CD4-positive, alpha-beta T cell treated with Interleukin-4 for 4 hours (primary cell): ENCODE data around the gene TRAPPC10.
A peak's percentile ranks its signal among the peaks of the same experiment; 100 is the strongest.

Experiments used
- DNase-seq: peaks from one replicate; pipeline ENCODE4 v3.0.0-alpha.2; 2020

TRAPPC10 gene

GRCh38 chr21:44011579-44012473, at the start of gene TRAPPC10:
Gene TRAPPC10 (plus strand): TSS chr21:44012309. CDS start chr21:44012494, 185 bp downstream.
- DNase-seq, result peak; percentile 67

GRCh38 chr21:43965911-43966585, 46.1 kb upstream of the TRAPPC10 start:
- no peak for DNase-seq

GRCh38 chr21:43966946-43967512, 45.1 kb upstream of the TRAPPC10 start:
- no peak for DNase-seq

DNA sequence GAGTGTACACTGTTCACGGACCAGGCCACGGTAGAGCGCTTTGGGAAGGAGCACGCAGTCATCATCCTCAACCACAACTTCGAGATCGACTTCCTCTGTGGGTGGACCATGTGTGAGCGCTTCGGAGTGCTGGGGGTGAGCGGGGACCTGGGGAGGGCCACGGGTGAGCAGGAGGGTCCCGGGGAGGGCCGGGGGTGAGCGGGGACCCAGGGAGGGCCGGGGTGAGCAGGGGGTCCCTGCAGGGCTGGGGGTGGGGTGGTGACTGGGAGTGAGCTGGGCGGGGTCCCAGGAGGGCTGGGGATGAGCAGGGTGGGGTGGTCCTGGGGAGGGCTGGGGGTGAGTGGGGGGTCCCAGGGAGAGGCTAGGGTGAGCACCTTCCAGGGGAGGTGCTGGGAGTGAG, 44.1 kb upstream of the TRAPPC10 start:
- DNase-seq, result no peak

DNA sequence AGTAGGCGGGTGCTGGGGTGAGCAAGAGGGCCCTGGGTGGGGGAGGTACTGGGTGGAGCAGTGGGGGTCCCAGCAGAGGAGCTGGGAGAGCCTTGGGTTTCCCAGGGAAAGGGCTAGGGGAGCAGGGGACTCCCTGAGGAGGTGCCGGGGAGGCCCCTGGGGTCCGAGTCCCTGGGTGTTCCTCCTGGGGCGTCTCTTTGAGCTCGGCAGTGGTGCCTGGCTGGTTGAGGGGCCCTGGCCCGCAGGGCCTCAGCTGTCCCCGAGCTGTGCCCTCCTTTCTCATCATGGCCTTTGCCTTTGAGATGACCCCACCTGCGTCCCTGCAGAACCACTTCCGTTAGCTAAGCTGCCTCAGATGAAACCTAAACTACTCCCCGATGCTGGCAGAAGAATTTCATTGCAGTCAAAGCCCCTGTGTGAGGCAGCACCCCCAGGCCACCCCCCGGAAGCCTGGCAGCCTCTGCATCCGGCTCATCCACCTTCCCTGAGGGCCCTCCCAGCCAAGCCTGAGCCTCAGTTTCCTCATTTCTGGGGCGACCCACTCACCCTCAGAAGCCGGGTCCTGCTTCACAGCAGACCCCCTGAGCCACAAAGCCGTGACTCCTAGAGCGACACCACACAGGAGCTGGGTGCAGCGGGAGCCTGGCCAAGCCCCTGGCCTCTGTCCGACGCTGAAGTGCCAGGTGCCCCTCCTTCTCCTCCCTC, 43.5 kb upstream of the TRAPPC10 start:
- no peak for DNase-seq

DNA sequence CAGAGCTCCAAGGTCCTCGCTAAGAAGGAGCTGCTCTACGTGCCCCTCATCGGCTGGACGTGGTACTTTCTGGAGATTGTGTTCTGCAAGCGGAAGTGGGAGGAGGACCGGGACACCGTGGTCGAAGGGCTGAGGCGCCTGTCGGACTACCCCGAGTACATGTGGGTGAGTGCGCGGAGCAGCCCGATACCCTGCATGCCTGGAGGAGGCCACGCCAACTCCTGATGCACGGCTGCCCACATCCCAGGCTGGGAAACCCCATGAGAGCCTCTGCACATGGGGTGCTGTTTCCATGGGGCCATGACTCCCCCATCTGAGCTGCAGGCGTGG, 43.0 kb upstream of the TRAPPC10 start:
- DNase-seq, result no peak

GRCh38 chr21:43970551-43970950, 41.6 kb upstream of the TRAPPC10 start:
- DNase-seq, result no peak

GRCh38 chr21:43971201-43971991, 40.7 kb upstream of the TRAPPC10 start:
- DNase-seq, result no peak

- DNase-seq, result no peak
Observed at GRCh38 chr21:43971992-43972255, 40.2 kb upstream of the TRAPPC10 start.

DNA sequence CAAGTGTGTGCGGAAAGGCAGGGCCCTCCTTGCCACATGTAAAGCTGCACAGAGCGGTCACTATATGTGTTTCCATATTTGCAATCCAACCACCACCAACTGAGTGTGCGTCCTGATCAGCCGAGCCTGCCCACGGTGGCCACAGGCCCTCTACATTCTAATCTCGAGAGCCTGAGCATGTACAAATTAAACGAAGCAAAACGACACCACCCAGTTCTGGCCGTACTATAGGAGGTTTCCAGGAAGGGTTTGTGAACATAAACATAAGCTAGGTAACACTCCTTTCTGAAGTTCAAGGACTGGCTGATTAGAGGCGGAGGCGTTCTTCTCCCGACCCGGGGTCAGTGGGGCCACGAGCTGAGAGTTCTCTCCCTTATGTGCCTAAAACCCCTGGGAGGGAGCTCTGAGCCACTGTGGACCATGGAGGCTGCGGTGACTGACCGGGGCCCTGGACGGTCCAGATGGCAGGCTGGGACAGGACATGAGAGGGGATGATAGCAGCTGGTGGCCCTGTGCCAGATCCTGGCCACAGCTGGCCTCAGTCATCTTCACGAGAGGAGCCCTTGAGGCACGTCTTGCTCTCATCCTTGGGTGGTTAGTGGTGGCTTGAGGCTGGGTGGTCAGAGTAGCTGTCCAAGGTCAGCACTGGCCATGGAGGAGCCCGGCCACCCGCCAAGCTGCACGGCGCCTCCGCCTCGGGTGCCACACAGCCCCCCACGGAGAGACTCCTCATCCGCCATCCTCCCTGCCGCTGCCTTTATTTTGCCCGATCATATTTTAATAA, 39.1 kb upstream of the TRAPPC10 start:
- DNase-seq, result no peak

DNA sequence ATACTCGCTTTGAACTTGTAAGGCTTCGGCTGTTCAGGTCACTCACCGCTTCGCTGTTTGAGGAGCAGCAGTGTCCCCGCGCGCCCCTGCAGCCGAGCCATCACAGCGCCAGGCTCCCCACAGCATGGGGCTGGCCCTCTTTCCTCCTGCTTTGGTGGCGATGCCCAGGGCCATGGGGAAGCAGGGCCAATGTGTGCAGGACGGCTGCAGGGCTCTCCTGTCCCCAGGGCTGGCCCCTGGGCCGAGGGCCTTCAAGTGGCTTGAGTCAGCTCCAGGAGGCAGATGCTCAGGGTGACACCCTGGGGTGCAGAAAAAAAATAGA, 38.5 kb upstream of the TRAPPC10 start:
- no peak for DNase-seq

DNA sequence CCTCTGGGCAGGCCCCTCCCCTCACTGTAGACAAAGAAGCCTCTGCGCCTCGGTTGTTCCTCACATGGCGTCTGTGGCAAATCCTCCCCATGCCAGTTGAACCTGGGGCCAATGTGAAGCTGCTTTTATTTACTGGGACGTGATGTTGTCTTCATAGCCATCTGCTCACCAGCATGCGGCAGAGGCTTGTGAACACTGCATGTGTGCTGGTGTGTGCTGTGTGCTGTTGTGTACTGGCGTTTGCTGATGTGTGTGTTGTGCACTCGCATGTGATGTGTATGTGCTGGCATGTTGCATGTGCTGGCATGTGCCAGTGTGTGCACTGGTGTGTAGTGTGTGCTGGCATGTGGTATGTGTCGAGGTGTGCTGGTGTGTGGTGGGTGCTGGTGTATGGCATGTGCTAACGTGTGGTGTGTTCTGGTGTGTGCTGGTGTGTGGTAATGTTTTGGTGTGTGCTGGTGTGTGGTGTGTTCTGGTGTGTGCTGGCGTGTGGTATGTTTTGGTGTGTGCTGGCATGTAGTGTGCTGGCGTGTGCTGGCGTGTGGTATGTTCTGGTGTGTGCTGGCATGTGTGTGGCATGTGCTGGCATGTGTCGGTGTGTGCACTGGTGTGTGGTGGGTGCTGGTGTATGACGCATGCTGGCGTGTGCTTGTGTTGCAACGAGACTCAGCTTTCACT, 37.2 kb upstream of the TRAPPC10 start:
- DNase-seq, result no peak

DNA sequence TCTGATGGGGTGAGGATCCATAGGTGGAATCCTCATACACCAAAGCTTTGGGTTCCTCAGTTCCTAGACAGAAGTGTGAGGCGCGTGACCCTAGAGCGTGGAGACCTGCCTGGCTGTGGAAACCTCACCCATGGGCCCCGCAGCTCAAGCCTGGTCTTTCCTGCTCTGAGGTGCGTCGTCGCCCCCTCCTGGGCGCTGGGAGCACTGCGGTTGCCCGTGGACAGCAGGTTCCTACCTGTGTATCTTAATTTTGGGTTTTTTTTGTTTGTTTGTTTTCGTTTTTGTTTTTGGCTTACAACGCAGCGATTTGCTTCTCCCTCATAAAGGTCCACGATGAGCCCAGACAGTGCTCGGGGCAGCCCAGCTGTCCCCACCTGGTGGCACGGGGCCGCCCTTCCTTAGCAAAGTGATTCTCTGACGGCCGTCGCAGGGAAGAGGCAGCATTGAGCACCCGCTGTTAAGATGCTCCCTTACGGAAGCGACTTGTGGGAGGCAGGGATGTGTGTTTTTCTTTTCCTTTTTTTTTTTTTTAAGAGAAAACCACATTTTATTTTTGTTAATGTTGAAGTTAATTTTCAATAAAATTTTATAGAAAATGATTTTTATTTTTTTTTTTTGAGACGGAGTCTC, 36.5 kb upstream of the TRAPPC10 start:
- peak; percentile 70 for DNase-seq

- DNase-seq, result no peak
Observed at GRCh38 chr21:43976661-43977060, 35.4 kb upstream of the TRAPPC10 start.

DNA sequence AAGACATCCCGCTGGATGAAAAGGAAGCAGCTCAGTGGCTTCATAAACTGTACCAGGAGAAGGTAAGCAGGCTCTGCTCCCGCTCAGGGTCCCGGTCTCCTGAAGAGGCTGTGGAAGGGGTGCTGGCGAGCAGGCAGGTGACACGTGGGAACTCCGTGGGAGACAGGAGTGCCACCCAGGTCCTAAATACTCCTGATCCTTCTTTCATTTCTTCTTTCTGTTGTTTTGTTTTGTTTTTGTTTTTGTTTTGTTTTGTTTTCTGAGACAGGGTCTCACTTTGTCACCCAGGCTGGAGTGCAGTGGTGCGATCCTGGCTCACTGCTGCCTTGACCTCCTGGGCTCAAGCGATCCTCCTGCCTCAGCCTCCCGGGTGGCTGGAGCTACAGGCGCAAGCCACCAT, 34.0 kb upstream of the TRAPPC10 start:
- no peak for DNase-seq

GRCh38 chr21:43979654-43980053, 32.5 kb upstream of the TRAPPC10 start:
- no peak for DNase-seq

DNA sequence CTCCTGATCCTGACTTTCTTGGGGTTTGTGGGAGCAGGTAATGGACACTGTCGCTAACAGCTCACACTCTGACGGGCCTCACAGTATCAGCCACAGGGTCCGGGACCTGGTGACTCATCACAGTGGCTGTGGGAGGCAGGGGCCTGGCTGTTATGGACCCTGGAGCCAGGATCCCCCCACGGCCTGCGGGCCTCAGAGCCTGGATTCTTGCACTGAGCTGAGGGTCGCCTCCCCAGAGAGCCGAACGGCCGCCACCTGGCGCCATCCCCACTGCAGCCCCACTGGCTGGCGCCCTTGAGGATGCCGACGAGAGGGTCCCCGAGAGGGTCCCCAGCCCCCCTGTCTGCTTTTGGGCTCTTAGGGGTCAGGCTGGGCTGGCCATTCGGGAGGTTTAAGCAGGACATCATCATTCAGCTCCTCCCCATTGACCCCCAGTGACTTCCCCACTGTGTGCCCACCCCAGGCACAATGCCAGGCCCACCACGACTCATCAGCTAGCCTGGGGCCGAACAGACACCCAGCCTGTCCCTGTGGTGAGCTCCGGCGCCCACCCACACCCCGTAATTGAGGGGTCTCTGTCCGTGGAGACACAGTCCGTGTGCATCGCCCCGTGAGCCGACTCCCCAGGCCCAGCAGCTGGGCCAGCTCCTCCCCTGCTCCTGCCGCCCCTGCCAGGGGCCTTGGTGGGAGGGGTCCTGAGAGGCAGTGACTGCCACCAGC, 30.8 kb upstream of the TRAPPC10 start:
- no peak for DNase-seq

- DNase-seq, result no peak
Observed at GRCh38 chr21:43981871-43982210, 30.3 kb upstream of the TRAPPC10 start.

DNA sequence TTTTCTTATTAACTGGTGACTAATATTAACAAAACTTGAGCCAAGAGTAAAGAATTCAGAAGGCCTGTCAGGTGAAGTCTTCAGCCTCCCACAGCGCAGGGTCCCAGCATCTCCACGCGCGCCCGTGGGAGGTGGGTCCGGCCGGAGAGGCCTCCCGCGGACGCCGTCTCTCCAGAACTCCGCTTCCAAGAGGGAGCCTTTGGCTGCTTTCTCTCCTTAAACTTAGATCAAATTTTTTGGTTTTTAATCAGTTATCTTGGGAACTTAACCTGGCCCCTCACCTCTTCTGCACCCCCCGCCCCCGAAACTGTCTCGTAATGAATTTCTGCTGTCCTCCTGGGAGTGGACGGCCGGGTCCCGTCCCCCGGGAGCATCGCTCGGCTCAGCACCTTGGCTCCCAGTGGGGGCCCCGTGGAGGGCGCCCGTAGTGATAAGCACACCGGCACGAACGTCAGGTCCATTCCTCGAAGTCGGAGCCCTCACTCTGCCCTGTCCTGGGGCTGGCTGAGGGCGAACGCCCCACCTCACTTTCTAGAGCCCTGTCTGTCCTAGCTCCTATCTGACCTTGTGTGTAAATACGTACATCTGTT, 29.5 kb upstream of the TRAPPC10 start:
- DNase-seq, result no peak

- DNase-seq, result no peak
Observed at GRCh38 chr21:43983390-43983789, 28.7 kb upstream of the TRAPPC10 start.
